Panc1 (cell line): ENCODE measurements around the gene IQCH.

Experiments used
- POLR2AphosphoS5 ChIP-seq: IDR thresholded peaks from 2 replicates; pipeline ENCODE4 v1.6.1; 2012; ENCODE audit warnings: mild to moderate bottlenecking, low read depth, low read length, moderate library complexity
- SIN3A ChIP-seq: IDR thresholded peaks from 2 replicates; pipeline ENCODE4 v1.6.1; 2012; ENCODE audit warnings: low read depth, mild to moderate bottlenecking, low read length, moderate library complexity, borderline replicate concordance; ENCODE audit not compliant: insufficient read depth
- TCF7L2 ChIP-seq: IDR thresholded peaks from 2 replicates; pipeline ENCODE4 v1.6.1; 2011; ENCODE audit warnings: mild to moderate bottlenecking, low read depth, low read length, inconsistent platforms
- TF ChIP-seq, protein P1 (sequence below): fragments of 450-650 bp; IDR thresholded peaks from 2 replicates; pipeline ENCODE4 v1.5.1; 2017; ENCODE audit warnings: mild to moderate bottlenecking
- TF ChIP-seq, protein P2 (sequence below), 2 experiments: IDR thresholded peaks; 2 replicates each; pipeline ENCODE4 v1.6.1; 2011 to 2012; ENCODE audit warnings: low read depth in 2 of 2, control low read depth in 1 of 2, low read length in 1 of 2, mild to moderate bottlenecking in 1 of 2, moderate library complexity in 1 of 2; ENCODE audit not compliant: insufficient read depth in 1 of 2

DNA sequence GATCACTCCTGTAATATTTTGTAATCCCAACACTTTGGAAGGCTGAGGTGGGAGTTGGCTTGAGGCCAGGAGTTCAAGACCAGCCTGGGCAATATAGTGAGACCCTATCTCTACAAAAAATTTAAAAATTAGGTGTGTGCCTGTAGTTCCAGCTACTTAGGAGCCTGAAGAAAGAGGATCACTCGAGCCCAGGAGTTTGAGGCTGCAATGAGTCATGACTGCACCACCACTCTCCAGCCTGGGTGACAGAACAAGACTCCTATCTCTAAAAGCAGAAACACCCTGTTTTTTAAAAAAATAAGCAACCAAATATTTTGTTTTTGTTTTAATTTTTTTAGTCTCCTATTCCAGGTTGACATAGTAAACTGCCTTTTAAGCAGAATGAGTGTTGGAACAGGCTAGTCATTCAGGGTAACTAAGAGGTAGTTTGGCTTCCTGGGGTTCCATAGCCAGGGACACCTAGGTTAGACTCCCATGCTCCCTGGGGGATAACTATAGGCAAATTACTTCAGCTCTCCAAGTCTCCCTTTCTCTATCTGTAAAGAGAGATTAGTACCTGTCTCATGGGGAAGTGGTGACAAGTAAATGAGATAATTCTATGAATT, 151.8 kb downstream of the IQCH start:
- TF ChIP-seq, protein P1, sequence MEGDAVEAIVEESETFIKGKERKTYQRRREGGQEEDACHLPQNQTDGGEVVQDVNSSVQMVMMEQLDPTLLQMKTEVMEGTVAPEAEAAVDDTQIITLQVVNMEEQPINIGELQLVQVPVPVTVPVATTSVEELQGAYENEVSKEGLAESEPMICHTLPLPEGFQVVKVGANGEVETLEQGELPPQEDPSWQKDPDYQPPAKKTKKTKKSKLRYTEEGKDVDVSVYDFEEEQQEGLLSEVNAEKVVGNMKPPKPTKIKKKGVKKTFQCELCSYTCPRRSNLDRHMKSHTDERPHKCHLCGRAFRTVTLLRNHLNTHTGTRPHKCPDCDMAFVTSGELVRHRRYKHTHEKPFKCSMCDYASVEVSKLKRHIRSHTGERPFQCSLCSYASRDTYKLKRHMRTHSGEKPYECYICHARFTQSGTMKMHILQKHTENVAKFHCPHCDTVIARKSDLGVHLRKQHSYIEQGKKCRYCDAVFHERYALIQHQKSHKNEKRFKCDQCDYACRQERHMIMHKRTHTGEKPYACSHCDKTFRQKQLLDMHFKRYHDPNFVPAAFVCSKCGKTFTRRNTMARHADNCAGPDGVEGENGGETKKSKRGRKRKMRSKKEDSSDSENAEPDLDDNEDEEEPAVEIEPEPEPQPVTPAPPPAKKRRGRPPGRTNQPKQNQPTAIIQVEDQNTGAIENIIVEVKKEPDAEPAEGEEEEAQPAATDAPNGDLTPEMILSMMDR = no peak
- TF ChIP-seq, protein P2, sequence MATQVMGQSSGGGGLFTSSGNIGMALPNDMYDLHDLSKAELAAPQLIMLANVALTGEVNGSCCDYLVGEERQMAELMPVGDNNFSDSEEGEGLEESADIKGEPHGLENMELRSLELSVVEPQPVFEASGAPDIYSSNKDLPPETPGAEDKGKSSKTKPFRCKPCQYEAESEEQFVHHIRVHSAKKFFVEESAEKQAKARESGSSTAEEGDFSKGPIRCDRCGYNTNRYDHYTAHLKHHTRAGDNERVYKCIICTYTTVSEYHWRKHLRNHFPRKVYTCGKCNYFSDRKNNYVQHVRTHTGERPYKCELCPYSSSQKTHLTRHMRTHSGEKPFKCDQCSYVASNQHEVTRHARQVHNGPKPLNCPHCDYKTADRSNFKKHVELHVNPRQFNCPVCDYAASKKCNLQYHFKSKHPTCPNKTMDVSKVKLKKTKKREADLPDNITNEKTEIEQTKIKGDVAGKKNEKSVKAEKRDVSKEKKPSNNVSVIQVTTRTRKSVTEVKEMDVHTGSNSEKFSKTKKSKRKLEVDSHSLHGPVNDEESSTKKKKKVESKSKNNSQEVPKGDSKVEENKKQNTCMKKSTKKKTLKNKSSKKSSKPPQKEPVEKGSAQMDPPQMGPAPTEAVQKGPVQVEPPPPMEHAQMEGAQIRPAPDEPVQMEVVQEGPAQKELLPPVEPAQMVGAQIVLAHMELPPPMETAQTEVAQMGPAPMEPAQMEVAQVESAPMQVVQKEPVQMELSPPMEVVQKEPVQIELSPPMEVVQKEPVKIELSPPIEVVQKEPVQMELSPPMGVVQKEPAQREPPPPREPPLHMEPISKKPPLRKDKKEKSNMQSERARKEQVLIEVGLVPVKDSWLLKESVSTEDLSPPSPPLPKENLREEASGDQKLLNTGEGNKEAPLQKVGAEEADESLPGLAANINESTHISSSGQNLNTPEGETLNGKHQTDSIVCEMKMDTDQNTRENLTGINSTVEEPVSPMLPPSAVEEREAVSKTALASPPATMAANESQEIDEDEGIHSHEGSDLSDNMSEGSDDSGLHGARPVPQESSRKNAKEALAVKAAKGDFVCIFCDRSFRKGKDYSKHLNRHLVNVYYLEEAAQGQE (IDR thresholded peaks at IDR 0.05; ENCODE audit: insufficient read depth in 1 of 2, low read depth in 2 of 2, low read length in 1 of 2) = no peak
- TF ChIP-seq POLR2AphosphoS5 = no peak
- TF ChIP-seq SIN3A = no peak
- TF ChIP-seq TCF7L2 = no peak
